NCI-H2196 treated with DMSO at 0.1 percent for 48 hours (cell line): ENCODE results near the gene CYP27B1.
"Not testable (repeated sequence)": the region's sequence is repeated elsewhere in the genome, so short reads cannot be mapped to it uniquely, and the experiment has no call there.

ENCODE experiments used
- DNase-seq: peaks from one replicate; lab custom pipeline; 2025; ENCODE audit not compliant: unreplicated experiment; lab: John Stamatoyannopoulos, UW

The CYP27B1 gene

GRCh38 chr12:57723630-57723962 lies 43.3 kb downstream of the CYP27B1 start:
- DNase-seq, result no peak

GRCh38 chr12:57722716-57723629 lies 43.9 kb downstream of the CYP27B1 start:
- no peak for DNase-seq

- not testable (repeated sequence) for DNase-seq
Measured at GRCh38 chr12:57721846-57722608, 44.9 kb downstream of the CYP27B1 start.

- DNase-seq, result no peak
Measured at GRCh38 chr12:57720606-57721595, 46.0 kb downstream of the CYP27B1 start.

GRCh38 chr12:57719777-57720605 lies 46.9 kb downstream of the CYP27B1 start:
- DNase-seq, result no peak

GRCh38 chr12:57718641-57719528 lies 48.0 kb downstream of the CYP27B1 start:
- DNase-seq, result no peak

- DNase-seq, result no peak
Measured at GRCh38 chr12:57717846-57718640, 48.8 kb downstream of the CYP27B1 start.

GRCh38 chr12:57717131-57717530 lies 49.7 kb downstream of the CYP27B1 start:
- DNase-seq, result no peak

- DNase-seq, result no peak
Measured at GRCh38 chr12:57716305-57716704, 50.6 kb downstream of the CYP27B1 start.

GRCh38 chr12:57715786-57716185 lies 51.1 kb downstream of the CYP27B1 start:
- no peak for DNase-seq

- DNase-seq, result not testable (repeated sequence)
Measured at GRCh38 chr12:57715036-57715748, 51.7 kb downstream of the CYP27B1 start.

- no peak for DNase-seq
Measured at GRCh38 chr12:57713209-57713608, 53.7 kb downstream of the CYP27B1 start.

- DNase-seq, result no peak
Measured at GRCh38 chr12:57712701-57713100, 54.2 kb downstream of the CYP27B1 start.
